GM12892 (cell line): ENCODE results near the gene LGR6.

Source experiments
- POLR2A ChIP-seq: IDR thresholded peaks from 2 replicates; pipeline ENCODE4 v1.6.1; 2011; ENCODE audit warnings: low read depth, low read length, control low read depth
- POLR2AphosphoS5 ChIP-seq: IDR thresholded peaks from 2 replicates; pipeline ENCODE4 v1.6.1; 2011; ENCODE audit warnings: low read depth, low read length, control low read depth
- TAF1 ChIP-seq: IDR thresholded peaks from 2 replicates; pipeline ENCODE4 v1.6.1; 2011; ENCODE audit warnings: low read depth, mild to moderate bottlenecking, control low read depth, low read length, borderline replicate concordance

- TF ChIP-seq POLR2A (no peak), TAF1 (no peak), POLR2AphosphoS5 (no peak)
Measured at GRCh38 chr1:202184750-202185460, 8.7 kb upstream of the LGR6 start.
